ENCODE results near the gene SALL3.

Gene SALL3

DNA sequence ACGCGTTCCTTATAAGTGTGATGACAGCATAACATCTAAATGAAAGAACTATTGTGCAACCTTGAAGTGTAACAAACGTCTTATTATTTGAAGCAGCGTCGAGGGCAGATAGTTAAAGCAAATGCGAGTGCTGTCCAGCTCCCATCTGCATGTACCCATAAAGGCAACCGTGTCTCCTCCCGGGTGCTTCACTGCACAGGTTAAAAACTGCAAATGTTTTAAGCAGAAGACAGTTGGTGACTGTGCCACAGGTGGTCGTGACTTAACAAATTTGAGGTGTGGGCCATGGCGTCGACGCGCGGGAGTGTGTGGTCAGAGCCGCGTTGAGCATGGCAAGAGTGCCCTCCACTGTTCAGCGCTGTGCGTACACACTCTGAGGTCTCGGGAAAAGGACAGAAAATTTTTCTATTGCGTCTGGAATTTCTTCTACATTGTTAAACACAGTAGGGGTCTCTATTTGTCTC, 6.4 kb downstream of the SALL3 start:
- H2AFZ ChIP-seq, result no peak overlapping the region
- H3K27me3 ChIP-seq (ENCODE audit: control insufficient read depth, insufficient read depth, low read length), result peaks cover 4% of the 10 kb centered on the region
- H3K9ac ChIP-seq, result no peak overlapping the region
- H3K36me3 ChIP-seq (ENCODE audit: control insufficient read depth, insufficient read depth, low read length), result no peaks in the 10 kb centered on the region
- H3K27ac ChIP-seq, result no peak overlapping the region
- TF ChIP-seq, protein P1, sequence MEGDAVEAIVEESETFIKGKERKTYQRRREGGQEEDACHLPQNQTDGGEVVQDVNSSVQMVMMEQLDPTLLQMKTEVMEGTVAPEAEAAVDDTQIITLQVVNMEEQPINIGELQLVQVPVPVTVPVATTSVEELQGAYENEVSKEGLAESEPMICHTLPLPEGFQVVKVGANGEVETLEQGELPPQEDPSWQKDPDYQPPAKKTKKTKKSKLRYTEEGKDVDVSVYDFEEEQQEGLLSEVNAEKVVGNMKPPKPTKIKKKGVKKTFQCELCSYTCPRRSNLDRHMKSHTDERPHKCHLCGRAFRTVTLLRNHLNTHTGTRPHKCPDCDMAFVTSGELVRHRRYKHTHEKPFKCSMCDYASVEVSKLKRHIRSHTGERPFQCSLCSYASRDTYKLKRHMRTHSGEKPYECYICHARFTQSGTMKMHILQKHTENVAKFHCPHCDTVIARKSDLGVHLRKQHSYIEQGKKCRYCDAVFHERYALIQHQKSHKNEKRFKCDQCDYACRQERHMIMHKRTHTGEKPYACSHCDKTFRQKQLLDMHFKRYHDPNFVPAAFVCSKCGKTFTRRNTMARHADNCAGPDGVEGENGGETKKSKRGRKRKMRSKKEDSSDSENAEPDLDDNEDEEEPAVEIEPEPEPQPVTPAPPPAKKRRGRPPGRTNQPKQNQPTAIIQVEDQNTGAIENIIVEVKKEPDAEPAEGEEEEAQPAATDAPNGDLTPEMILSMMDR (IDR thresholded peaks at IDR 0.05), result no peak
- H3K4me1 ChIP-seq, result no peaks in the 10 kb centered on the region
- no peak overlapping the region for H3K4me3 ChIP-seq (ENCODE audit: low read depth, low read length)
- H3K9me3 ChIP-seq (ENCODE audit: control insufficient read depth, low read length), result no peaks in the 10 kb centered on the region
- H3K4me2 ChIP-seq (ENCODE audit: low read length), result no peak overlapping the region
- no peaks in the 10 kb centered on the region for H3K79me2 ChIP-seq

DNA sequence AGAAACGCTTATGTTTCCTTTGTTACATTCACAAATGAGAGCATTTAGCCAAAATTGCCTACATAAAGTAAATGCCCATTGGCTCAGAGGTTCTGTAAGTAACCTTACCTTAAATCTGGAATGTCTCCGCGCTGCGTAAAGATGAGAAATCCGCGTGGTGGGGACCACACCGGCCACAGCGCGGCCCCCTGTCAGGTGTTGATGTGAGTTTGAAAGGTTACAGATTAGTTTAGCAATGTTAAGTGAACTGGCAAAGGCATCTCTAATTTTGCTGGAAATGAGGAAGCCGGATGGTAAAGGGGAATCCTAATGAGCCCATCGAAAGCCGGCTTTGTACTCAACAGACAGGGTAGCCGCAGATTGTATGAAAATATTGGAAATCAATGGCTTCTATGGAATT, 11.8 kb downstream of the SALL3 start:
- Histone ChIP-seq H3K27ac (no peak overlapping the region), H3K4me1 (no peaks in the 10 kb centered on the region), H2AFZ (no peak overlapping the region), H3K79me2 (no peaks in the 10 kb centered on the region), H3K27me3 (ENCODE audit: control insufficient read depth, insufficient read depth, low read length) (no peaks in the 10 kb centered on the region), H3K4me3 (ENCODE audit: low read depth, low read length) (no peak overlapping the region), H3K9ac (no peak overlapping the region), H3K9me3 (ENCODE audit: control insufficient read depth, low read length) (no peaks in the 10 kb centered on the region), H3K4me2 (ENCODE audit: low read length) (no peak overlapping the region), H3K36me3 (ENCODE audit: control insufficient read depth, insufficient read depth, low read length) (no peaks in the 10 kb centered on the region)
- TF ChIP-seq, protein P1 (IDR thresholded peaks at IDR 0.05), result no peak

DNA sequence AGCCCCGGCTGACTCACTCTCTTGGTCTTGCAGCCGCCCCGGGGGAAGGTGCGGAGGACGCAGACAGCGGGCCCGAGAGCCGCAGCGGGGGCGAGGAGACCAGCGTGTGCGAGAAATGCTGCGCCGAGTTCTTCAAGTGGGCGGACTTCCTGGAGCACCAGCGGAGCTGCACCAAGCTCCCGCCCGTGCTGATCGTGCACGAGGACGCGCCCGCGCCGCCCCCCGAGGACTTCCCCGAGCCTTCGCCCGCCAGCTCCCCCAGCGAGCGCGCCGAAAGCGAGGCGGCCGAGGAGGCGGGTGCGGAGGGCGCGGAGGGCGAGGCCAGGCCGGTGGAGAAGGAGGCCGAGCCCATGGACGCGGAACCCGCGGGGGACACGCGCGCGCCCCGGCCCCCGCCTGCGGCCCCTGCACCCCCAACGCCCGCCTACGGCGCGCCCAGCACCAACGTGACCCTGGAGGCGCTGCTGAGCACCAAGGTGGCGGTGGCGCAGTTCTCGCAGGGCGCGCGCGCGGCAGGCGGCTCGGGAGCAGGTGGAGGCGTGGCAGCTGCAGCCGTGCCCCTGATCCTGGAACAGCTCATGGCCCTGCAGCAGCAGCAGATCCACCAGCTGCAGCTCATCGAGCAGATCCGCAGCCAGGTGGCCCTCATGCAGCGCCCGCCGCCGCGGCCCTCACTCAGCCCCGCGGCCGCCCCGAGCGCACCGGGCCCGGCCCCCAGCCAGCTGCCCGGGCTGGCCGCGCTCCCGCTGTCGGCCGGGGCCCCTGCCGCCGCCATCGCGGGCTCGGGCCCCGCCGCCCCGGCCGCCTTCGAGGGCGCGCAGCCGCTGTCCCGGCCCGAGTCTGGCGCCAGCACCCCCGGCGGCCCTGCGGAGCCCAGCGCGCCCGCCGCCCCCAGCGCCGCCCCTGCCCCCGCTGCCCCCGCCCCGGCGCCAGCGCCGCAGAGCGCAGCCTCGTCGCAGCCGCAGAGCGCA, 12.7 kb downstream of the SALL3 start:
- Histone ChIP-seq H3K36me3 (ENCODE audit: control insufficient read depth, insufficient read depth, low read length) (no peaks in the 10 kb centered on the region), H2AFZ (no peak overlapping the region), H3K4me2 (ENCODE audit: low read length) (no peak overlapping the region), H3K27ac (no peak overlapping the region), H3K4me1 (no peaks in the 10 kb centered on the region), H3K79me2 (no peaks in the 10 kb centered on the region), H3K9me3 (ENCODE audit: control insufficient read depth, low read length) (no peaks in the 10 kb centered on the region), H3K9ac (no peak overlapping the region), H3K4me3 (ENCODE audit: low read depth, low read length) (no peak overlapping the region), H3K27me3 (ENCODE audit: control insufficient read depth, insufficient read depth, low read length) (no peaks in the 10 kb centered on the region)
- TF ChIP-seq, protein P1 (IDR thresholded peaks at IDR 0.05), result no peak

DNA sequence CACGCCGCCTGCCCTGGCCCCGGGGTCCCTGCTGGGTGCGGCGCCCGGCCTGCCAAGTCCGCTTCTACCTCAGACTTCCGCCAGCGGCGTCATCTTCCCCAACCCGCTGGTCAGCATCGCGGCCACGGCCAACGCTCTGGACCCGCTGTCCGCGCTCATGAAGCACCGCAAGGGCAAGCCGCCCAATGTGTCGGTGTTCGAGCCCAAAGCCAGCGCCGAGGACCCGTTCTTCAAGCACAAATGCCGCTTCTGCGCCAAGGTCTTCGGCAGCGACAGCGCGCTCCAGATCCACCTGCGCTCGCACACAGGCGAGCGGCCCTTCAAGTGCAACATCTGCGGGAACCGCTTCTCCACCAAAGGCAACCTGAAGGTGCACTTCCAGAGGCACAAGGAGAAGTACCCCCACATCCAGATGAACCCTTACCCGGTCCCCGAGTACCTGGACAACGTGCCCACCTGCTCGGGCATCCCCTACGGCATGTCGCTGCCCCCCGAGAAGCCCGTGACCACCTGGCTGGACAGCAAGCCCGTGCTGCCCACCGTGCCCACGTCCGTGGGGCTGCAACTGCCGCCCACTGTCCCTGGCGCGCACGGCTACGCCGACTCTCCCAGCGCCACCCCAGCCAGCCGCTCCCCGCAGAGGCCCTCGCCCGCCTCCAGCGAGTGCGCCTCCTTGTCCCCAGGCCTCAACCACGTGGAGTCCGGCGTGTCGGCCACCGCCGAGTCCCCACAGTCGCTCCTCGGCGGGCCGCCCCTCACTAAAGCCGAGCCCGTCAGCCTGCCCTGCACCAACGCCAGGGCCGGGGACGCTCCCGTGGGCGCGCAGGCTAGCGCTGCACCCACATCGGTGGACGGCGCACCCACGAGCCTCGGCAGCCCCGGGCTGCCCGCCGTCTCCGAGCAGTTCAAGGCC, 13.7 kb downstream of the SALL3 start:
- H3K9me3 ChIP-seq (ENCODE audit: control insufficient read depth, low read length), result no peaks in the 10 kb centered on the region
- no peak overlapping the region for H3K27ac ChIP-seq
- no peaks in the 10 kb centered on the region for H3K79me2 ChIP-seq
- TF ChIP-seq, protein P1 (IDR thresholded peaks at IDR 0.05), result no peak
- H3K4me2 ChIP-seq (ENCODE audit: low read length), result no peak overlapping the region
- no peaks in the 10 kb centered on the region for H3K4me1 ChIP-seq
- no peak overlapping the region for H3K9ac ChIP-seq
- H3K27me3 ChIP-seq (ENCODE audit: control insufficient read depth, insufficient read depth, low read length), result no peaks in the 10 kb centered on the region
- H3K4me3 ChIP-seq (ENCODE audit: low read depth, low read length), result no peak overlapping the region
- H3K36me3 ChIP-seq (ENCODE audit: control insufficient read depth, insufficient read depth, low read length), result no peaks in the 10 kb centered on the region
- H2AFZ ChIP-seq, result no peak overlapping the region
